WTC11 (cell line): ENCODE measurements around the gene ITPKC.

Source experiments
- AR ChIP-seq: fragments of 250-450 bp; sonication (Bioruptor Pico); IDR thresholded peaks from 2 replicates; pipeline ENCODE4 v1.9.0; 2021; ENCODE audit warnings: mild to moderate bottlenecking
- CTCF ChIP-seq: fragments of 200-600 bp; IDR thresholded peaks from 2 replicates; pipeline ENCODE4 v1.8.0; 2022; ENCODE audit warnings: antibody characterized with exemption
- EMX1 ChIP-seq: fragments of 250-450 bp; sonication (Bioruptor Pico); IDR thresholded peaks from 2 replicates; pipeline ENCODE4 v1.8.0; 2021; ENCODE audit warnings: mild to moderate bottlenecking
- FOXJ3 ChIP-seq: sonication (generic); formaldehyde crosslinking; IDR thresholded peaks from 2 replicates; pipeline ENCODE4 v1.9.0; 2021; ENCODE audit warnings: missing genetic modification reagents, mild to moderate bottlenecking, borderline replicate concordance
- FOXP1 ChIP-seq: sonication (generic); formaldehyde crosslinking; IDR thresholded peaks from 2 replicates; pipeline ENCODE4 v1.8.0; 2022; ENCODE audit warnings: missing genetic modification reagents, mild to moderate bottlenecking, moderate library complexity, borderline replicate concordance
- MAX ChIP-seq: sonication (generic); formaldehyde crosslinking; IDR thresholded peaks from 2 replicates; pipeline ENCODE4 v1.8.0; 2022; ENCODE audit warnings: mild to moderate bottlenecking, missing genetic modification reagents
- TCF7 ChIP-seq: sonication (generic); formaldehyde crosslinking; IDR thresholded peaks from 2 replicates; pipeline ENCODE4 v1.8.0; 2022; ENCODE audit warnings: mild to moderate bottlenecking, low read depth, missing genetic modification reagents, moderate library complexity
- ZBTB43 ChIP-seq: sonication (generic); formaldehyde crosslinking; IDR thresholded peaks from 2 replicates; pipeline ENCODE4 v1.8.1; 2023; ENCODE audit warnings: mild to moderate bottlenecking, missing genetic modification reagents
- ZNF138 ChIP-seq: sonication (generic); formaldehyde crosslinking; conservative IDR thresholded peaks from 2 replicates; pipeline ENCODE4 v1.8.1; 2022; ENCODE audit warnings: mild to moderate bottlenecking, moderate library complexity, missing genetic modification reagents
- ZNF263 ChIP-seq: sonication (generic); formaldehyde crosslinking; IDR thresholded peaks from 2 replicates; pipeline ENCODE4 v1.8.1; 2022; ENCODE audit warnings: low read depth, mild to moderate bottlenecking, moderate library complexity, missing genetic modification reagents
- ZNF532 ChIP-seq: fragments of 250-450 bp; sonication (Bioruptor Pico); IDR thresholded peaks from 2 replicates; pipeline ENCODE4 v1.9.0; 2021; ENCODE audit warnings: mild to moderate bottlenecking, borderline replicate concordance

- TF ChIP-seq FOXJ3 (CRISPR knock-in tag) = no peak
- TF ChIP-seq ZNF532 (CRISPR knock-in tag) = no peak
- TF ChIP-seq ZBTB43 (CRISPR knock-in tag) = no peak
- no peak for TF ChIP-seq CTCF
- TF ChIP-seq ZNF138 (CRISPR knock-in tag) = no peak
- no peak for TF ChIP-seq EMX1 (CRISPR knock-in tag)
- no peak for TF ChIP-seq MAX (CRISPR knock-in tag)
- TF ChIP-seq AR (CRISPR knock-in tag) = no peak
- TF ChIP-seq ZNF263 (CRISPR knock-in tag) = no peak
- TF ChIP-seq TCF7 = no peak
- no peak for TF ChIP-seq FOXP1
Observed at GRCh38 chr19:40786060-40787037, 69.4 kb downstream of the ITPKC start.
